HepG2 (cell line): ENCODE measurements around the gene SH2B2. TPM values are rescaled to one million over a fixed set of nuclear protein-coding genes. Genes with fewer than 3 reads are reported as not detected.

Source experiments
- AKAP8 ChIP-seq: sonication (generic); formaldehyde crosslinking; IDR thresholded peaks from 2 replicates; pipeline ENCODE4 v1.5.1; 2020; ENCODE audit warnings: mild to moderate bottlenecking, missing genetic modification reagents
- KDM3A ChIP-seq: IDR thresholded peaks from 2 replicates; pipeline ENCODE4 v1.6.1; 2018; ENCODE audit warnings: low read depth, missing compliant biosample characterization
- NFE2 ChIP-seq: sonication (generic); formaldehyde crosslinking; IDR thresholded peaks from 2 replicates; pipeline ENCODE4 v1.4.0; 2020; ENCODE audit warnings: missing genetic modification reagents
- NFIB ChIP-seq: sonication (generic); formaldehyde crosslinking; IDR thresholded peaks from 2 replicates; pipeline ENCODE4 v1.9.0; 2021; ENCODE audit warnings: missing genetic modification reagents, mild to moderate bottlenecking, borderline replicate concordance
- POLR2G ChIP-seq: fragments of 200-400 bp; formaldehyde crosslinking; IDR thresholded peaks from 2 replicates; pipeline ENCODE4 v1.6.1; 2018; ENCODE audit warnings: mild to moderate bottlenecking, low read depth, low read length, moderate library complexity
- RARA ChIP-seq: IDR thresholded peaks from 2 replicates; pipeline ENCODE4 v1.6.1; 2016; ENCODE audit warnings: missing genetic modification reagents, missing compliant biosample characterization
- RARG ChIP-seq: sonication (generic); formaldehyde crosslinking; IDR thresholded peaks from 2 replicates; pipeline ENCODE4 v1.4.0; 2020; ENCODE audit warnings: low read depth, mild to moderate bottlenecking, missing genetic modification reagents
- RBFOX2 ChIP-seq: fragments of 200-400 bp; formaldehyde crosslinking; IDR thresholded peaks from 2 replicates; pipeline ENCODE4 v1.6.1; 2017; ENCODE audit warnings: low read depth, mild to moderate bottlenecking, low read length
- RCOR2 ChIP-seq: IDR thresholded peaks from 2 replicates; pipeline ENCODE4 v1.6.1; 2016; ENCODE audit warnings: missing biosample characterization, missing genetic modification reagents
- YEATS4 ChIP-seq: sonication (generic); formaldehyde crosslinking; IDR thresholded peaks from 2 replicates; pipeline ENCODE4 v1.4.0; 2020; ENCODE audit warnings: missing genetic modification reagents, borderline replicate concordance
- ZMAT3 ChIP-seq: sonication (generic); formaldehyde crosslinking; conservative IDR thresholded peaks from 2 replicates; pipeline ENCODE4 v1.7.0; 2021; ENCODE audit warnings: missing genetic modification reagents
- ZNF143 ChIP-seq: sonication (generic); formaldehyde crosslinking; IDR thresholded peaks from 2 replicates; pipeline ENCODE4 v1.4.0; 2020; ENCODE audit warnings: missing genetic modification reagents
- ZNF30 ChIP-seq: sonication (generic); formaldehyde crosslinking; IDR thresholded peaks from 2 replicates; pipeline ENCODE4 v1.5.0; 2020; ENCODE audit warnings: mild to moderate bottlenecking, missing genetic modification reagents
- ZNF510 ChIP-seq: sonication (generic); formaldehyde crosslinking; IDR thresholded peaks from 2 replicates; pipeline ENCODE4 v1.4.0; 2020; ENCODE audit warnings: low read depth, mild to moderate bottlenecking, missing genetic modification reagents
- ZNF672 ChIP-seq: sonication (generic); formaldehyde crosslinking; IDR thresholded peaks from 2 replicates; pipeline ENCODE4 v1.8.1; 2022; ENCODE audit warnings: missing genetic modification reagents
- polyA plus RNA-seq, 8 experiments: library from polyadenylated mRNA; depleted of rRNA in 3 of 8; stranded (reverse) in 7 of 8; unstranded in 1 of 8; fragments of >200 nt; fragmentation: Illumina TruSeq in 4 of 8; extraction: Trizol in 4 of 8; gene quantifications; 2 replicates each; pipeline versions ENCODE4 v1.2.1 to v1.2.3, GENCODE V29; 2011 to 2016; ENCODE audit warnings: low read depth in 4 of 8, missing spikeins in 1 of 8, mixed read lengths in 1 of 8; ENCODE audit not compliant: insufficient read depth in 1 of 8
- total RNA-seq, 5 experiments: library from RNA; depleted of rRNA; stranded (reverse); fragments of >200 nt; fragmentation: Illumina TruSeq; extraction: Trizol; gene quantifications; 2 replicates each; pipeline ENCODE4 v1.2.3, GENCODE V29; 2016; ENCODE audit warnings: low read depth in 1 of 5
- TF ChIP-seq, protein P1 (sequence below): sonication (generic); formaldehyde crosslinking; conservative IDR thresholded peaks from 2 replicates; pipeline ENCODE4 v1.8.0; 2022; ENCODE audit warnings: missing genetic modification reagents
- TF ChIP-seq, protein P2 (sequence below): sonication (generic); formaldehyde crosslinking; IDR thresholded peaks from 2 replicates; pipeline ENCODE4 v1.9.0; 2022; ENCODE audit warnings: low read depth, missing genetic modification reagents
- TF ChIP-seq, protein P3 (sequence below): sonication (generic); formaldehyde crosslinking; IDR thresholded peaks from 2 replicates; pipeline ENCODE4 v1.4.0; 2020; ENCODE audit warnings: missing genetic modification reagents
- TF ChIP-seq, protein P4 (sequence below): sonication (generic); formaldehyde crosslinking; IDR thresholded peaks from 2 replicates; pipeline ENCODE4 v1.4.0; 2020; ENCODE audit warnings: missing genetic modification reagents

SH2B2 gene
- total and polyA plus RNA-seq, 2 of the 13 experiments (the other 11 are each of a cell fraction or from before 2014, with no cell fraction given): 0.46 to 1.3 TPM

DNA sequence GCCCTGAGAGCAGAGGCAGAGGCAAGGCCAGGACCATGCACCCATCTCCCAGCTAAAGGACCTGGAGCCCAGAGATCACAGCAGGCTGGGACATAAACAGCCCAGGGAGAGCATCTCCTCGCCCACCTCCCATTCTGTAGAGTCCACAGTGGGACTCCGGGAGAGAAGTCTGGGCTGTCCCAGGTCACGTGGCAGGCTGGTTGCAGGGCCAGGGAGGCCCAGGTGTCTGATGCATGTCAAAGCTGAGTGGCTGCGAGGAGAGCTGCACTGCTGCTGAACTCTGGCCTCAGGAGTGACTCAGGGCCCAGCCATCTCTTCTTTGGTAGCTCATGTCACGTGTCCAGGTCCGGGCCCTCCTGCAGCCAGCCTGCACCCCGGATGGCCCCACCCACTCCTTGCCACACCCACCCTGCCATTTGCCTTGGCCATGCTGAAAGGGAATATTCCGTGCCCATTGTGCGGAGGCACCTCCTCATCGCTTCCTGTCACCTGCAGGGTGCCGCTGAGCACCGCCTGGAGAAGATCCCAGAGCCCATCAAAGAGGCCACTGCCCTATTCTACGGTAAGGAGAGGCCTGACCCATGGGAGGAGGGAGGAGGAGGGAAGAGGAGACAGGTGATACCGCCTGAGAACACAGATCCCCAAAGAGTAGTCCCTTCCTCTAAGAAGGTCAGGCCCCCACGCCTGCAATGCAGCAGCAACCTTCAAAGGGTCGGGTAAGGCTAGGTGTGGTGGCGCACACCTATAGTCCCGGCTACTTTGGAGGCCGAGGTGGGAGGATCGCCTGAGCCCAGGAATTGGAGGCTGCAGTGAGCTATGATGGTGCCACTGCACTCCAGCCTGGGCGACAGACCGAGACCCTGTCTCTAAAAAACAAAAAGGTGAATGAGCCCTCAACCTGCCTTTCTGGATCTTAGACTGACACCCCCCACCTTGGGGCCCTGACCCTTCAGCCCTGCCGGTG, 12.6 kb upstream of the SH2B2 start (continued):
- TF ChIP-seq, protein P1, sequence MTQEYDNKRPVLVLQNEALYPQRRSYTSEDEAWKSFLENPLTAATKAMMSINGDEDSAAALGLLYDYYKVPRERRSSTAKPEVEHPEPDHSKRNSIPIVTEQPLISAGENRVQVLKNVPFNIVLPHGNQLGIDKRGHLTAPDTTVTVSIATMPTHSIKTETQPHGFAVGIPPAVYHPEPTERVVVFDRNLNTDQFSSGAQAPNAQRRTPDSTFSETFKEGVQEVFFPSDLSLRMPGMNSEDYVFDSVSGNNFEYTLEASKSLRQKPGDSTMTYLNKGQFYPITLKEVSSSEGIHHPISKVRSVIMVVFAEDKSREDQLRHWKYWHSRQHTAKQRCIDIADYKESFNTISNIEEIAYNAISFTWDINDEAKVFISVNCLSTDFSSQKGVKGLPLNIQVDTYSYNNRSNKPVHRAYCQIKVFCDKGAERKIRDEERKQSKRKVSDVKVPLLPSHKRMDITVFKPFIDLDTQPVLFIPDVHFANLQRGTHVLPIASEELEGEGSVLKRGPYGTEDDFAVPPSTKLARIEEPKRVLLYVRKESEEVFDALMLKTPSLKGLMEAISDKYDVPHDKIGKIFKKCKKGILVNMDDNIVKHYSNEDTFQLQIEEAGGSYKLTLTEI (CRISPR knock-in tag): no peak
- TF ChIP-seq ZNF510 (CRISPR knock-in tag) (peak; percentile 85; the same call in 1 of the 2 replicates), RBFOX2 (no peak), ZNF143 (CRISPR knock-in tag) (no peak), ZMAT3 (CRISPR knock-in tag) (peak; percentile 75; the same call in 1 of the 2 replicates), RARA (CRISPR knock-in tag) (peak; percentile 88), KDM3A (CRISPR knock-in tag) (0 out of 2 replicates have a peak, but pooled peaks have one; percentile 70), YEATS4 (CRISPR knock-in tag) (no peak), NFIB (CRISPR knock-in tag) (no peak), NFE2 (CRISPR knock-in tag) (no peak), ZNF672 (no peak), ZNF30 (CRISPR knock-in tag) (no peak), POLR2G (peak; percentile 48; the same call in 1 of the 2 replicates), RCOR2 (CRISPR knock-in tag) (0 out of 2 replicates have a peak, but pooled peaks have one; percentile 22), AKAP8 (CRISPR knock-in tag) (no peak), RARG (CRISPR knock-in tag) (no peak)
- TF ChIP-seq, protein P2, sequence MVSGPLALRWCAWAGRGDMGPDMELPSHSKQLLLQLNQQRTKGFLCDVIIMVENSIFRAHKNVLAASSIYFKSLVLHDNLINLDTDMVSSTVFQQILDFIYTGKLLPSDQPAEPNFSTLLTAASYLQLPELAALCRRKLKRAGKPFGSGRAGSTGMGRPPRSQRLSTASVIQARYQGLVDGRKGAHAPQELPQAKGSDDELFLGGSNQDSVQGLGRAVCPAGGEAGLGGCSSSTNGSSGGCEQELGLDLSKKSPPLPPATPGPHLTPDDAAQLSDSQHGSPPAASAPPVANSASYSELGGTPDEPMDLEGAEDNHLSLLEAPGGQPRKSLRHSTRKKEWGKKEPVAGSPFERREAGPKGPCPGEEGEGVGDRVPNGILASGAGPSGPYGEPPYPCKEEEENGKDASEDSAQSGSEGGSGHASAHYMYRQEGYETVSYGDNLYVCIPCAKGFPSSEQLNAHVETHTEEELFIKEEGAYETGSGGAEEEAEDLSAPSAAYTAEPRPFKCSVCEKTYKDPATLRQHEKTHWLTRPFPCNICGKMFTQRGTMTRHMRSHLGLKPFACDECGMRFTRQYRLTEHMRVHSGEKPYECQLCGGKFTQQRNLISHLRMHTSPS: no peak
- TF ChIP-seq, protein P3, sequence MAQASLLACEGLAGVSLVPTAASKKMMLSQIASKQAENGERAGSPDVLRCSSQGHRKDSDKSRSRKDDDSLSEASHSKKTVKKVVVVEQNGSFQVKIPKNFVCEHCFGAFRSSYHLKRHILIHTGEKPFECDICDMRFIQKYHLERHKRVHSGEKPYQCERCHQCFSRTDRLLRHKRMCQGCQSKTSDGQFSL (CRISPR knock-in tag): no peak
- TF ChIP-seq, protein P4, sequence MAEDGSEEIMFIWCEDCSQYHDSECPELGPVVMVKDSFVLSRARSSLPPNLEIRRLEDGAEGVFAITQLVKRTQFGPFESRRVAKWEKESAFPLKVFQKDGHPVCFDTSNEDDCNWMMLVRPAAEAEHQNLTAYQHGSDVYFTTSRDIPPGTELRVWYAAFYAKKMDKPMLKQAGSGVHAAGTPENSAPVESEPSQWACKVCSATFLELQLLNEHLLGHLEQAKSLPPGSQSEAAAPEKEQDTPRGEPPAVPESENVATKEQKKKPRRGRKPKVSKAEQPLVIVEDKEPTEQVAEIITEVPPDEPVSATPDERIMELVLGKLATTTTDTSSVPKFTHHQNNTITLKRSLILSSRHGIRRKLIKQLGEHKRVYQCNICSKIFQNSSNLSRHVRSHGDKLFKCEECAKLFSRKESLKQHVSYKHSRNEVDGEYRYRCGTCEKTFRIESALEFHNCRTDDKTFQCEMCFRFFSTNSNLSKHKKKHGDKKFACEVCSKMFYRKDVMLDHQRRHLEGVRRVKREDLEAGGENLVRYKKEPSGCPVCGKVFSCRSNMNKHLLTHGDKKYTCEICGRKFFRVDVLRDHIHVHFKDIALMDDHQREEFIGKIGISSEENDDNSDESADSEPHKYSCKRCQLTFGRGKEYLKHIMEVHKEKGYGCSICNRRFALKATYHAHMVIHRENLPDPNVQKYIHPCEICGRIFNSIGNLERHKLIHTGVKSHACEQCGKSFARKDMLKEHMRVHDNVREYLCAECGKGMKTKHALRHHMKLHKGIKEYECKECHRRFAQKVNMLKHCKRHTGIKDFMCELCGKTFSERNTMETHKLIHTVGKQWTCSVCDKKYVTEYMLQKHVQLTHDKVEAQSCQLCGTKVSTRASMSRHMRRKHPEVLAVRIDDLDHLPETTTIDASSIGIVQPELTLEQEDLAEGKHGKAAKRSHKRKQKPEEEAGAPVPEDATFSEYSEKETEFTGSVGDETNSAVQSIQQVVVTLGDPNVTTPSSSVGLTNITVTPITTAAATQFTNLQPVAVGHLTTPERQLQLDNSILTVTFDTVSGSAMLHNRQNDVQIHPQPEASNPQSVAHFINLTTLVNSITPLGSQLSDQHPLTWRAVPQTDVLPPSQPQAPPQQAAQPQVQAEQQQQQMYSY (CRISPR knock-in tag): no peak
